ENCODE measurements around the gene MRPL23. TPM values are rescaled to one million over a fixed set of nuclear protein-coding genes. Genes with fewer than 3 reads are reported as not detected.

Gene MRPL23
- total and polyA plus RNA-seq, 9 of the 15 experiments (the other 6 are each of a cell fraction or from before 2014, with no cell fraction given), result 0.44 to 109 (median 37.4) TPM

DNA sequence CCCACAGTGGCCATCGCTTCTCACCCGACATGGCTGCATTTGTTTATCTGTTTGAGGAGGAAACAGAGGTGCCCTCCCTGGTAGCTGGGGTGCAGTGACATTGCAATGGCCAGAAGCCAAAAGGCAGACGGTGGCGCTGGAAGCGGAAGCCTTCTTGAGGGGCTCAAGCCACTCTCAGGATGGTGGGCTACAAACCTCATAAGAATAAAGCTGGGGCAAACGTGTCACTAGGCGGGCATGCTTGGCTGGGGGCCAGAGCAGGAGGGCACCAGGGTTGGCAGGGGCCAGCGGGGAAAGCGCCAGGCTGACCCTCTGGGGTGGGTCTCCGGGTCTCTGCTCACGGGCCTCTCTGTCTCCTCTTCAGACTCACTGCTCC is 15.0 kb upstream of the MRPL23 start:
- no peak for ATAC-seq
- no peak overlapping the region for H3K9ac ChIP-seq (ENCODE audit: insufficient read depth in 1 of 2, low read depth in 2 of 2, low read length in 2 of 2)
- no peaks in the 10 kb centered on the region for H3K79me2 ChIP-seq (ENCODE audit: control insufficient read depth, insufficient read depth, low read length)
- no TSS peak for BruUV-seq (replicated peaks)
- POLR2A ChIA-PET, result interaction anchor here (0.8 to 0.9 kb wide), 2 partner anchors 55 to 77 kb away, joined by 3 read pairs; no protein-coding TSS in a partner anchor
- no peak overlapping the region for H3K27ac ChIP-seq (ENCODE audit: extremely low read depth, low read depth, low read length)
- in situ Hi-C loops (cut with MboI), result no loop called here
- no peaks in the 10 kb centered on the region for H3K36me3 ChIP-seq (ENCODE audit: control insufficient read depth, insufficient read depth, low read length)
- FAIRE-seq, result no peak
- 9% methylated on average over 7 of the region's 11 CpGs for WGBS (ENCODE audit: insufficient coverage, low coverage, missing lambda C conversion rate)
- H3K4me2 ChIP-seq (ENCODE audit: insufficient read depth, low read length), result no peak overlapping the region
- CTCF ChIA-PET (ENCODE audit: low intra/inter-chr PET ratio), result no interaction called here
- H3K4me3 ChIP-seq, result no peak overlapping the region
- H3K27me3 ChIP-seq (ENCODE audit: control insufficient read depth in 2 of 2, insufficient read depth in 2 of 2, low read length in 2 of 2), result peaks cover 40 to 92% of the 10 kb centered on the region in 2 experiments; a peak in 4 of 5 replicates
- H4K20me1 ChIP-seq (replicated peaks; ENCODE audit: control insufficient read depth, insufficient read depth, low read length), result peaks cover 17% of the 10 kb centered on the region; the same call in 1 of the 2 replicates
- peaks cover 0 to 41% of the 10 kb centered on the region in 2 experiments; a peak in 2 of 5 replicates for H3K4me1 ChIP-seq (replicated peaks in 1 of 2; ENCODE audit: control insufficient read depth in 2 of 2, insufficient read depth in 2 of 2, low read length in 2 of 2)
- DNase-seq (ENCODE audit: extremely low read depth in 1 of 4, low spot score in 3 of 4), result no peak
- no peaks in the 10 kb centered on the region for H3K9me1 ChIP-seq (ENCODE audit: control insufficient read depth, insufficient read depth, low read length)
- no peak overlapping the region for H2AFZ ChIP-seq (ENCODE audit: low read depth, low read length)
- TF ChIP-seq HSF4 (CRISPR knock-in tag; IDR thresholded peaks at IDR 0.05; ENCODE audit: borderline replicate concordance), result no peak
- TF ChIP-seq NFIC (IDR thresholded peaks at IDR 0.05), result no peak; the same call in 1 of the 2 replicates
- TF ChIP-seq, protein P1, sequence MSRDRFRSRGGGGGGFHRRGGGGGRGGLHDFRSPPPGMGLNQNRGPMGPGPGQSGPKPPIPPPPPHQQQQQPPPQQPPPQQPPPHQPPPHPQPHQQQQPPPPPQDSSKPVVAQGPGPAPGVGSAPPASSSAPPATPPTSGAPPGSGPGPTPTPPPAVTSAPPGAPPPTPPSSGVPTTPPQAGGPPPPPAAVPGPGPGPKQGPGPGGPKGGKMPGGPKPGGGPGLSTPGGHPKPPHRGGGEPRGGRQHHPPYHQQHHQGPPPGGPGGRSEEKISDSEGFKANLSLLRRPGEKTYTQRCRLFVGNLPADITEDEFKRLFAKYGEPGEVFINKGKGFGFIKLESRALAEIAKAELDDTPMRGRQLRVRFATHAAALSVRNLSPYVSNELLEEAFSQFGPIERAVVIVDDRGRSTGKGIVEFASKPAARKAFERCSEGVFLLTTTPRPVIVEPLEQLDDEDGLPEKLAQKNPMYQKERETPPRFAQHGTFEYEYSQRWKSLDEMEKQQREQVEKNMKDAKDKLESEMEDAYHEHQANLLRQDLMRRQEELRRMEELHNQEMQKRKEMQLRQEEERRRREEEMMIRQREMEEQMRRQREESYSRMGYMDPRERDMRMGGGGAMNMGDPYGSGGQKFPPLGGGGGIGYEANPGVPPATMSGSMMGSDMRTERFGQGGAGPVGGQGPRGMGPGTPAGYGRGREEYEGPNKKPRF (IDR thresholded peaks at IDR 0.05; ENCODE audit: low read depth, low read length), result no peak
- H3K9me3 ChIP-seq (replicated peaks; ENCODE audit: control insufficient read depth, insufficient read depth, low read depth, low read length), result no peaks in the 10 kb centered on the region
- intact Hi-C loops (cut with micrococcal nuclease), result no loop called here

Data from K562 (cell line).